Stimulated activated CD8-positive, alpha-beta memory T cell treated with anti-CD3 and anti-CD28 coated beads, Interleukin-15, amount 100 ng/mL, for 4 hours (primary cell): Measurements from ENCODE around the gene WNT1.

Source experiments
- DNase-seq, 2 donors: peaks; one replicate each; pipeline ENCODE4 v3.0.0-alpha.2; 2020; ENCODE audit warnings: low read depth in 2 of 2

WNT1 gene

GRCh38 chr12:49000346-49000745 lies 22.2 kb downstream of the WNT1 start:
- no peak for DNase-seq

DNA sequence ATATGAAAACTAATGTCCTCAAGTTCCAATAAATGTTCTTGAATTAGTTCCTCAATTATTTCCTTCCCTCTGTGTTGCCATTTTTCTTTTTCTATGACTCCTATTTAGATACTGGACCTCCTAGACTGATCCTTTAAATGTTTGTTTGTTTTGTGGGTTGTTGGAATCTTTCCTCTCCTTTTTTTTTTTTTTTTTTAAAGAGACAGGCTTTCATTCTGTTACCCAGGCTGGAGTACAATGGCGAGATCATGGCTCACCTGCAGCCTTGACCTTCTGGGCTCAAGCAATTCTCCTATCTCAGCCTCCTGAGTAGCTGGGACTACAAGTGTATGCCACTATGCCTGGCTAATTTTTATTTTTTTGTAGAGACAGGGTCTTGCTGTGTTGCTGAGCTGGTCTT lies 30.8 kb downstream of the WNT1 start:
- no peak for DNase-seq

- no peak for DNase-seq
These were observed 32.1 kb downstream of the WNT1 start for GRCh38 chr12:49010092-49010668.

GRCh38 chr12:49012739-49013138 lies 34.6 kb downstream of the WNT1 start:
- DNase-seq: no peak

- DNase-seq: no peak
These were observed 35.3 kb downstream of the WNT1 start for GRCh38 chr12:49013428-49013827.

DNA sequence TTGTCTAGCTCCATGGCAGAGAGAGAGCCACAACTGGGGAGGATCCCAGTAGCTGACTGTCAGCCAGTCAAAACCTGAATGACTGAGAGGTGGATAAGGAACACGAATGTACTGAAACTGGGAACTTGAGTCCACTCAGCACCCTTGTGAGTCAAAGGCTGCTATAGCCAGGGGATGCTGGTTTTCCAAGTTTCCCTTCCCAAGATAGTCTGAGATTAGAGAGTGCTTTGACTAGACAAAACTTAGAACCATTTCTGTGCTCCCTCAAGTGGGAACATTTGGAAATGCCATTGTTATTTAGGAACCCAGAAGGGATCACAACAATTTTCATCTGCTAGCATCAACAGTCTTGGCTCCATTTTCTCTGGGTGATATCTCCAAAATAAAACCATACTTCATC lies 36.4 kb downstream of the WNT1 start:
- no peak for DNase-seq

GRCh38 chr12:49015196-49015595 lies 37.1 kb downstream of the WNT1 start:
- DNase-seq: no peak

- DNase-seq: no peak
These were observed 39.8 kb downstream of the WNT1 start for GRCh38 chr12:49017891-49018260.

GRCh38 chr12:49018261-49019119 lies 40.4 kb downstream of the WNT1 start, which contains the start of gene PRKAG1:
Gene PRKAG1 (minus strand): TSS chr12:49018776. CDS start chr12:49018740, 36 bp downstream.
- DNase-seq: peak; percentile 90 to 91

DNA sequence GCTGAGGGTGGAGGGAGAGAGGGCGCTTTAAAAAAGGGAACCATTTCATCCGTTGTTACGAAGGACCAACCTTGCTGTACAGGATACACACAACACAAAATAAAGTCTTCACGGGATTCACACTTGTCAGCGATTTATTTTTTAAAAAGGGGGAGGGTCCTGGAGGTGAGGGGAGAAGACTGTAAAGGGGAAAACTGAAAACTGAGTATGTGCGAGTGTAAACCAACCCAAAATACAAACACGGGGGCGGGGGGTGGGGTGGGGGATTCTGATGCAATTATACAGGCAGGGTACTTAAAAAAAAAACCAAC lies 41.0 kb downstream of the WNT1 start:
- DNase-seq: no peak

- no peak for DNase-seq
These were observed 41.6 kb downstream of the WNT1 start for GRCh38 chr12:49019443-49020324.

DNA sequence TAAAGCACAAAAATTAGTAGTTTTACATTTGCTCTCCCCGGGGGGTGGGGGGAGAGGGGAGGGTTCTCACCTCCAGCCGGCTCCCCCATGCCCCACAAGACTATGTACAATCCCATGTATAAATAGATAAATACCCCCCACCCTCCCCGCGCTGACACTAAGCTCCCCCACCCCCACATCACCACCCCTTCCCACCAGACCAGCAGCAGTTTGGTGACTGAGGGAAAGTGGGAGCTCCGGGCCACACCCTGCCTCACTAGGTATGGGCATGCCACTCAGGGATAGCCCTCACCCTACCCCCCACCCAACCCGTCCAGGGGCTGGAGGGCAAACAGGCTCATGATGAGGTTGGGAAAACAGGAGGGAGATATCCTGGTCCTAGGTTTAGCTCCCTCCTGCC lies 42.3 kb downstream of the WNT1 start:
- no peak for DNase-seq

GRCh38 chr12:49021292-49021915 lies 43.3 kb downstream of the WNT1 start:
- no peak for DNase-seq

GRCh38 chr12:49022558-49023178 lies 44.5 kb downstream of the WNT1 start:
- DNase-seq: no peak

DNA sequence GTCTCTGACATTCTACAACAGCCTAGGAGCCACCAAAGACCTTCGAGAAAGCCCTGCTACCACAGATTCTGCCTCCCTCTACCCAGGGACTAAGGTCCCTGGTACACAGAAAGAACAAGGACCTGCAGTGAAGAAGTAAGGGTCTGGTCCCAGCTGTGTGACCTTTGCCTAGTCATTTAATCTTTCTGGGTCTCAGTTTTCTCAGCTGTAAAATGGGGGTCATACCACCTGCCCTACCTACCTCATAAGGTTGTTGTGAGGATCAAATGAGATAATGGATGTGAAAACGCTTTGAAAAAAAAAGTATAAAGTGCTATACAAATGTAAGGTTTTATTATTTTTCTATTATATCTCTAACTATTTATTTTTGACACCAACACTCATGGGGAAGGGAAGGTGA lies 45.7 kb downstream of the WNT1 start:
- DNase-seq: no peak

DNA sequence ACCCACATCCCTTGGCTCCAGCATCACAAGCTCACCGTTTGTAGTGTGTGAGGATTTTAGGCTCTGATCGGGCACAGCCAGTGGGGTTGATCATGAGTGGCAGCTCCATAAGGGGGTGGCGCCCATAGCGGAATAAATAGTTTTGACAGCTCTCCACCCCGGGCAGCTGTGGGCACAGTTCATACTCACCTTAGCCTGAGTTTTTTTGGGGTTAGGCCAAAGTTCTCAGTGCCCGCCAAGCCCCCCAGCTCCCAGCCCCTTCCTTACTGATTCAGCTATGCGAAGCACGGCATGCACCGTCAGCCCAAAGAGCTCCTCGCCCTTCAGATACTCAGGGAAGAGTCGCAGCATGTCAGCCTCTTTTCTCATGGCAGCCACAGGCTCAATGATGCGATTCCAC lies 46.4 kb downstream of the WNT1 start:
- DNase-seq: no peak

DNA sequence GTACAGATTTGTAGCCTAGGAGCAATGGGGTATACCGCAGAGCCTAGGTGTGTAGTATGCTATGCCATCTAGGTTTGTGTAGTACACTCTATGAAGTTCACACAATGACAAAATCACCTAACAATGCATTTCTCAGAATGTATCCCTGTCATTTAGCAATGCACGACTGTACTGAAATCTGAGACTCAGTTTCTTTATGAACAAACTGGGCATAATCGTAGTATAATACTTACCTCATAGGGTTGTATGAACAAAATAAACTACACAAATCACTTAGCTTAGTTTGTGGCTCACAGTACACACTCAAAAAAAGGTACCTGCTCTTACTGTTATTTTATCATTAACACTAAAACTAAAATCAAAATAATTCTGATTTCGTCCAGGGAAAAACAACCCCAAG lies 47.3 kb downstream of the WNT1 start:
- no peak for DNase-seq

DNA sequence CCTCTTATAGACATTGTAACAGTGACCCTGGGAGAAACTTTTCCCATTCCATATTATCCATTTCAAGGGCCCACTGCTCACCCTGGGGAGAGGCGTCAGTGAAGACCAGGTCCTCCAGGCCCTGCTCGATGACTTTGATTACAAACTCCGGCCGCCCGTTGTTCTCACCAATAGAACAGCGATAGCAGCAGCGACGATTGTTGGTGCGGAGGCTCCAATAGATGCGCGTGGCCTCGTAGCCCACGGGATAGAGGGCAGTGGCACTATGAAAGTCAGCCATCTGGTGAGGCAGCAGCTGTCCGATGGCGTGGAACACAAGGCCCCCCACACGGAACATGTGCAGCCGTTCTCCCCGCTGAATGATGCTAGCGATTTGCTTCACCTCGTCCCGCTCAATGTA lies 48.0 kb downstream of the WNT1 start:
- no peak for DNase-seq

DNA sequence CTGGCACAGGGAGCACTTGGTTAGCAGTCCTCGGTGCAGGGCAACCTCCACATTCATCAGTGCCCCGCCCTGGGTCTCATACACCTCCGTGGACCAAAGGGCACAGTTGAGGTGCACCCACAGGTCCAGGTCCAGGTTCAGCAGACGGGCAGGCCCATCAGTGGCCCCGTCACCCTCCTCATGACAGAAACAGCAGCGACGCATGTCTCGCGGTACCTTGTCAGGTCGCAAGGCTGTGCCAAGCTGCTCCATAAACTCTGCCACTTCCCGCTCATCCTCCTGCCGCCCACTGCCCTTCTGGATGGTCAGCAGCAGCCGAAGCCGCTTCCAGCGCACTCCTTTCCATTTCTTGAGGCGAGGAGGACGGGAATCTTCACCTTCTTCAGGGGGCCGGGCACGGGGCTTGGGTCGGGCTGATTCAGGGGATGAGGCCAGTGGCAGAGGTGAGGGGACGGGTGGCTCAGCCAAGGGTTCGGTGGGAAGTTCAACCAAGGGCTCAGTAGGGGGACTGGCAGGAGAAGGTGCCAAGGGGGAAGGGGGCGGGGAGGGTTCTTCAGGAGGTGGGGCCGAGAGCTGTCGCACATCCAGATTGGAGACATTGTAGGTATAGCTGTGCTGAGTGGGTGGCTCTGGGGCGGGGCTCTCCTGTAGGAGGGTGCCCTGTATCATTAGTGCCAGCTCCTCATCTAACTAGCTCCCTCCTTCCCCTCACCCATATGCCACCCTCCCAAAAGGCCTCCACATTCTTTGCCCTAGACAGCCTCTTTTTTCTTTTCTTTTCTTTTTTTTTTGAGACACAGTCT lies 48.8 kb downstream of the WNT1 start:
- DNase-seq: no peak

- DNase-seq: no peak
These were observed 49.9 kb downstream of the WNT1 start for GRCh38 chr12:49027846-49028555.
